Erythroblast (primary cell): Measurements from ENCODE around the gene NCKAP5.

Experiments
- DNase-seq, 2 experiments: peaks; one replicate each; lab custom pipeline; 2025; lab: John Stamatoyannopoulos, UW
- GATA1 ChIP-seq: IDR thresholded peaks from 2 replicates; pipeline ENCODE4 v1.6.1; 2011; ENCODE audit warnings: low read depth, mild to moderate bottlenecking, control low read depth, low read length, moderate library complexity
- POLR2A ChIP-seq: IDR thresholded peaks from 2 replicates; pipeline ENCODE4 v1.6.1; 2011; ENCODE audit warnings: mild to moderate bottlenecking, low read length

The NCKAP5 gene

DNA sequence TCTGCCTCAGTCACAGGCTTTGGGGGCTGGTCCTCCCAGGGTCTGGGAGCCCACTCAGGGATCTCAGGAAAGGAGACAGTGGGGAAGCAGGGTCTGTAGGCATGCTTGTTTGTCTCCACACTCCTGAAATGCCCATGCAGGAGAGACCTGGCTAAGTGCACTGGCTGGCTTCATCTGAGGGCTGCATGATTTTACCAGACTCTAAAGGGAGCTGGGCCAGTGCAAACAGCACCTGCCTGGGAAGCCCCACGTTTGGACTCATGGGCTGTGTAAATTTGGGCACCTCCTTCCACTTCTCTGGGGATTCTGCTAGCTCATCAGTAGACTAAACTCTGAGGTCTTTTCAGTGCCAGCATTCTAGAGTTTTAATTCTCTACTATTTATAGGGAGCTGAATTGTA, 931.9 kb downstream of the NCKAP5 start:
- DNase-seq, result no peak

DNA sequence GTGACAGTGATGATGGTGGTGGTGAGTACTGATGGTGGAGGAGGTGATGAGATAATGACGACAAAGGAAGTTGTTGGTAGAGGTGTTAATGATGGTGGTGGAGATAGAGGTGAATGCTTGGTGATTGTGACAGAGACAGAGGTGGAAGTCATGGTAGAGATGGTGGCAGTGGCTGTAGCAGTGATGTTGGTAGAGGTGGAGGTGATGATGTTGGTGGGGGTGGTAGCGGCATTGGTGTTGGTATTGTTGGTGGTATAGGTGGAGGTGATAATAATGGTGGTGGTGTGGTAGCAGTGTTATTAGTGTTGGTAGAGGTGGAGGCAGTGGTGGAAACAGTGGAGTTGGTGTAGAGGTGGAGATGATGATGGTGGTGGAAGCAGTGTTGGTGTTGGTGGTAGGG, 934.6 kb downstream of the NCKAP5 start:
- DNase-seq, result no peak
- no peak for TF ChIP-seq POLR2A

More for the DNA sequence above, 931.9 kb downstream of the NCKAP5 start:
- no peak for TF ChIP-seq POLR2A
- no peak for TF ChIP-seq GATA1

DNA sequence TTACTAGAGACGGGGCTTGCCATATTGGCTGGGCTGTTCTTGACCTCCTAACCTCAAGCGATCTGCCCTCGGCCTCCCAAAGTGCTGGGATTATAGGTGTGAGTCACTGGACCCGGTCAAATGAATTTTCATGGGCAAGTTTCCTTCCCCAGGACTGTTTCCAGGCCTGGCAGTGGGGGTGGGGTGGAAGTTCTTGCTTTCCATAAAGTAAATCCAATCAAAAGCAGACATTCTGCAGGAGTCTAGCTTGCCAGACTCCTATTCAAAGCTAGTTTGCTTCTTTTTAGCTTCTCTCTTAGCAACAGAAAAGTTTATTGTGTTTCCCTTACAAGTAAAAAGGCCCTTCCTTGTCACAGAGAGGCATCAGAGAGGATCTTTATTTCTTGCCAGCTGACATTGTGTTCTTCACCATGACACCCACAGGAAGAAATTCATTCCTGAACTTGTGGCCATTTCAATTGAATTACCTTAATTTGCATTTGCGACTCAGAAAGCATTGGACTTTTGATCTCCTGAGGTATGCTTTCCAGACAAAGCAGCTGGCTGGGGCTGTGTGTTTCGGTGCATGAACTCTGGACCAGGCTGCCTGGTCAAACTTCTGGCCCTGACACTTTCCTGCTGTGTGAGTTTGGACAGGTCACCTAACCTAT, 936.1 kb downstream of the NCKAP5 start:
- TF ChIP-seq POLR2A (no peak), GATA1 (no peak)
- no peak for DNase-seq

DNA sequence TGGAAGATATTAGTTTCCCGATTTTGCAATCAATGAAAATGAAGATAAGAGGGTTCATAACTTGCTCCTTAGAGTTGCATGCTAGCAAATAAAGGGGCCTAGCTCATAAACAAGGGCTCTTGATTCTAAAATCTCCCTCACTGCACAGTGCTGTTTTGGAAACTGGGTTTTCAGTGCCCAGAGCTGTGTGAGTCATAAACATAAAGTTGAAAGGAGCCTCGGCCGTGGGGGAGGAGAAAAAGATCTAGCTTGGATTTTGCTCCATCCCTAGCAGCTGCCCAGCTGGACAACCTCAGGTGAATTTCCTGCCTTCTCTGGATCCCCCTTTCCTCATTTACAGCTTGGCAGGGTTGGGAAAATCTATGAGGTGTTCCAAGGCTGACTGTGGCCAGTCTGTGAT, 940.7 kb downstream of the NCKAP5 start:
- DNase-seq, result no peak
- no peak for TF ChIP-seq POLR2A
- no peak for TF ChIP-seq GATA1

- no peak for TF ChIP-seq POLR2A
- no peak for DNase-seq
Observed at GRCh38 chr2:132623096-132623839, 945.0 kb downstream of the NCKAP5 start.
